Peyer's patch (tissue), 4 donors: Measurements from ENCODE around the gene CTSH. TPM values are rescaled to one million over a fixed set of nuclear protein-coding genes. Genes with fewer than 3 reads are reported as not detected.

Experiments used
- DNase-seq, 3 donors: peaks; one replicate each; pipeline ENCODE4 v3.0.0-alpha.2; 2017 to 2019
- H3K27ac ChIP-seq, 4 donors: fragments of 200-600 bp; sonication (generic); one replicate each; pipeline ENCODE4 v1.5.1; 2016 to 2019
- H3K27me3 ChIP-seq, 2 donors: fragments of 200-600 bp; sonication (generic); one replicate each; pipeline ENCODE4 v1.5.1; 2019
- H3K36me3 ChIP-seq, 3 donors: fragments of 200-600 bp; sonication (generic); one replicate each; pipeline ENCODE4 v1.5.1; 2016 to 2019
- H3K4me1 ChIP-seq, 4 donors: fragments of 200-600 bp; sonication (generic); one replicate each; pipeline ENCODE4 v1.5.1; 2016 to 2019
- H3K4me3 ChIP-seq, 4 donors: fragments of 200-600 bp; sonication (generic); 1 replicate in 3 of 4; 2 replicates in 1 of 4; pipeline ENCODE4 v1.5.1; 2016 to 2019; ENCODE audit warnings: mild to moderate bottlenecking in 1 of 4
- H3K9me3 ChIP-seq, 4 donors: fragments of 200-600 bp; sonication (generic); one replicate each; pipeline ENCODE4 v1.5.1; 2016 to 2019; ENCODE audit warnings: mild to moderate bottlenecking in 1 of 4
- POLR2A ChIP-seq, 2 donors: fragments of 450-650 bp; IDR thresholded peaks; one replicate each; pipeline ENCODE4 v1.5.1; 2017; ENCODE audit warnings: antibody characterized with exemption in 2 of 2, mild to moderate bottlenecking in 2 of 2, moderate library complexity in 2 of 2
- total RNA-seq, 4 donors: library from RNA; depleted of rRNA; stranded (reverse); fragments of >200 nt; gene quantifications; one replicate each; pipeline ENCODE4 v1.1.0, GENCODE V29; 2016
- TF ChIP-seq, protein P1 (sequence below), 6 experiments: fragments of 450-650 bp in 4 of 6; fragments of 200-600 bp in 2 of 6; sonication (generic) in 1 of 6; IDR thresholded peaks; one replicate each; pipeline ENCODE4 v1.5.1; 2017 to 2019; ENCODE audit warnings: antibody characterized with exemption in 6 of 6, mild to moderate bottlenecking in 3 of 6, moderate library complexity in 1 of 6

Gene CTSH
- total RNA-seq, 4 donors from 2014 or later = 99.9 to 198 (median 161) TPM

DNA sequence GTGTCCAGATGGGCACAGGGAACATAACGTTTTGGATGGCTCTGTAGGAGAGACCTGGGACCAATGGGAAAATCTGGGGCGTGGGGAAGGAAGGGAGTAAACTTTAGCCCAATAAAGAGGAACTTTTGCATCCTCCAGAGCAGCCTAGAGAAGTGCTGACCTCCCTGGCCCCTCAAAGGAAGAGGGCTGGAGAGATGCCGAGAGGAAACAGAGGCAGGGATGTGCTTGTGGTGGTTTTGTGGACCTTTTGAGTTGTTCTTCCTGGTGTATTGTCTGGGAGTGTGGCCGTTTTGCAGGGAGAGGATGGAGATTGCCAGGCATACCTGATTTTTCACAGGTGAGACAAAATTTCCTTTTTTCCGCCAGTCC, 10.2 kb downstream of the CTSH start:
- Histone ChIP-seq H3K36me3 (peaks cover 0 to 29% (median 0%) of the 10 kb centered on the region in 3 donors), H3K4me3 (no peak overlapping the region), H3K4me1 (peaks cover 0 to 17% (median 4%) of the 10 kb centered on the region in 4 donors), H3K27ac (peak overlapping the region in 1 of 4 donors; percentile 2), H3K9me3 (no peaks in the 10 kb centered on the region), H3K27me3 (no peaks in the 10 kb centered on the region)
- TF ChIP-seq POLR2A (IDR thresholded peaks at IDR 0.05) = no peak
- TF ChIP-seq, protein P1, sequence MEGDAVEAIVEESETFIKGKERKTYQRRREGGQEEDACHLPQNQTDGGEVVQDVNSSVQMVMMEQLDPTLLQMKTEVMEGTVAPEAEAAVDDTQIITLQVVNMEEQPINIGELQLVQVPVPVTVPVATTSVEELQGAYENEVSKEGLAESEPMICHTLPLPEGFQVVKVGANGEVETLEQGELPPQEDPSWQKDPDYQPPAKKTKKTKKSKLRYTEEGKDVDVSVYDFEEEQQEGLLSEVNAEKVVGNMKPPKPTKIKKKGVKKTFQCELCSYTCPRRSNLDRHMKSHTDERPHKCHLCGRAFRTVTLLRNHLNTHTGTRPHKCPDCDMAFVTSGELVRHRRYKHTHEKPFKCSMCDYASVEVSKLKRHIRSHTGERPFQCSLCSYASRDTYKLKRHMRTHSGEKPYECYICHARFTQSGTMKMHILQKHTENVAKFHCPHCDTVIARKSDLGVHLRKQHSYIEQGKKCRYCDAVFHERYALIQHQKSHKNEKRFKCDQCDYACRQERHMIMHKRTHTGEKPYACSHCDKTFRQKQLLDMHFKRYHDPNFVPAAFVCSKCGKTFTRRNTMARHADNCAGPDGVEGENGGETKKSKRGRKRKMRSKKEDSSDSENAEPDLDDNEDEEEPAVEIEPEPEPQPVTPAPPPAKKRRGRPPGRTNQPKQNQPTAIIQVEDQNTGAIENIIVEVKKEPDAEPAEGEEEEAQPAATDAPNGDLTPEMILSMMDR (IDR thresholded peaks at IDR 0.05) = no peak
- no peak for DNase-seq

- Histone ChIP-seq H3K4me1 (peaks cover 0 to 17% (median 4%) of the 10 kb centered on the region in 4 donors), H3K36me3 (peaks cover 0 to 29% (median 0%) of the 10 kb centered on the region in 3 donors), H3K27ac (peak overlapping the region in 1 of 4 donors; percentile 2), H3K27me3 (no peaks in the 10 kb centered on the region), H3K9me3 (no peaks in the 10 kb centered on the region), H3K4me3 (no peak overlapping the region)
- TF ChIP-seq, protein P1 (IDR thresholded peaks at IDR 0.05) = no peak
- no peak for TF ChIP-seq POLR2A (IDR thresholded peaks at IDR 0.05)
- no peak for DNase-seq
These were observed 10.8 kb downstream of the CTSH start for GRCh38 chr15:78933823-78934654.

- peaks cover 0 to 29% (median 0%) of the 10 kb centered on the region in 3 donors for H3K36me3 ChIP-seq
- no peak for DNase-seq
- H3K4me3 ChIP-seq = no peak overlapping the region
- TF ChIP-seq, protein P1 (IDR thresholded peaks at IDR 0.05) = no peak
- TF ChIP-seq POLR2A (IDR thresholded peaks at IDR 0.05) = no peak
- H3K9me3 ChIP-seq = no peaks in the 10 kb centered on the region
- no peaks in the 10 kb centered on the region for H3K27me3 ChIP-seq
- peaks cover 0 to 10% (median 4%) of the 10 kb centered on the region in 4 donors for H3K4me1 ChIP-seq
- no peak overlapping the region for H3K27ac ChIP-seq
These were observed 11.5 kb downstream of the CTSH start for GRCh38 chr15:78933187-78933822.

DNA sequence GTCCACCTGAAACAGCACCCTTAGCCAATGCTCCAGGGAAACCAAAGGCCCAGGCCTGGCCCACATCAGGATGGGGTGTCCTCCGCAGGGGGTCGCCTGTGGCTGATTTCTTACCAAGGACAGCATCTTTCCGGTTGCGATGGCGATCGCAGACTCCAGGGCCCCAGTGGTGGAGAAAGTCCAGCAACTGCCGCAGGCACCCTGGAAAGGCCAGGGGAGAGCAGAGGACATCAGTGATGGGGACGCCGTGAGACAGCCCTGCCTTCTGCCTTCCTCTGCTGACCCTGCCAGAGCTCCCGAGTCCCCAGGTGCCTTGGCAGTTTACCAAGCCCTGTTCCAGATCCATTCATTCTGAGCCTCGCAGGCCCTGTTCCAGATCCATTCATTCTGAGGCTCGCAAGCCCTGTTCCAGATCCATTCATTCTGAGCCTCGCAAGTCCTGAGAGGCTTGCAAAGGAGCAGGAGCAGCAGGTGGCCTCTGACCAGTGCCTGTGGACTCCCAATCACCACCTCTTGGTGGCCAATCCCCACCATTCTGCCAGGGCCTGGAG, 12.5 kb downstream of the CTSH start:
- peaks cover 0 to 37% (median 0%) of the 10 kb centered on the region in 3 donors for H3K36me3 ChIP-seq
- no peak overlapping the region for H3K27ac ChIP-seq
- H3K4me1 ChIP-seq = peaks cover 0 to under 1% (median 0%) of the 10 kb centered on the region in 4 donors
- H3K9me3 ChIP-seq = no peaks in the 10 kb centered on the region
- H3K4me3 ChIP-seq = no peak overlapping the region
- TF ChIP-seq POLR2A (IDR thresholded peaks at IDR 0.05) = no peak
- DNase-seq = no peak
- H3K27me3 ChIP-seq = no peaks in the 10 kb centered on the region

GRCh38 chr15:78931439-78932257, 13.2 kb downstream of the CTSH start:
- Histone ChIP-seq H3K4me1 (no peaks in the 10 kb centered on the region), H3K36me3 (peaks cover 0 to 39% (median 0%) of the 10 kb centered on the region in 3 donors), H3K4me3 (no peak overlapping the region), H3K27me3 (no peaks in the 10 kb centered on the region), H3K9me3 (no peaks in the 10 kb centered on the region), H3K27ac (peak overlapping the region in 1 of 4 donors; percentile 32)
- DNase-seq = no peak
- TF ChIP-seq POLR2A (IDR thresholded peaks at IDR 0.05) = no peak
- TF ChIP-seq, protein P1 (IDR thresholded peaks at IDR 0.05) = no peak
